ENCODE results near the gene PACSIN2. TPM values are rescaled to one million over a fixed set of nuclear protein-coding genes. Genes with fewer than 3 reads are reported as not detected.

Gene PACSIN2
- total RNA-seq, 4 donors from 2014 or later: 25.8 to 46.0 (median 27.8) TPM

GRCh38 chr22:42914511-42915076, 100.4 kb downstream of the PACSIN2 start:
- H3K9me3 ChIP-seq: no peaks in the 10 kb centered on the region
- no peak for TF ChIP-seq POLR2A (IDR thresholded peaks at IDR 0.05)
- TF ChIP-seq CTCF (IDR thresholded peaks at IDR 0.05): no peak
- intact Hi-C loops (cut with DNase I): no loop called here
- no peaks in the 10 kb centered on the region for H3K27me3 ChIP-seq
- no peak overlapping the region for H3K4me3 ChIP-seq
- H3K36me3 ChIP-seq: peaks cover 0 to 24% (median 4%) of the 10 kb centered on the region in 3 donors
- H3K27ac ChIP-seq: no peak overlapping the region
- no peak for DNase-seq
- H3K4me1 ChIP-seq: peaks cover 12 to 43% (median 12%) of the 10 kb centered on the region in 3 donors
- 80% methylated on average over 1 of the region's 6 CpGs; no CpG with 5 or more reads in 1 of the 2 donors for WGBS, 2 donors

- peaks cover 0 to 30% (median 4%) of the 10 kb centered on the region in 3 donors for H3K36me3 ChIP-seq
- H3K27me3 ChIP-seq: no peaks in the 10 kb centered on the region
- H3K27ac ChIP-seq: no peak overlapping the region
- peaks cover 7 to 41% (median 8%) of the 10 kb centered on the region in 3 donors for H3K4me1 ChIP-seq
- DNase-seq: no peak
- 83 to 90% methylated on average over 7 to 8 of the region's 8 CpGs for WGBS, 2 donors
- no peak overlapping the region for H3K4me3 ChIP-seq
- intact Hi-C loops (cut with DNase I): no loop called here
- no peaks in the 10 kb centered on the region for H3K9me3 ChIP-seq
- TF ChIP-seq CTCF (IDR thresholded peaks at IDR 0.05) (no peak), POLR2A (IDR thresholded peaks at IDR 0.05) (no peak)
Measured at GRCh38 chr22:42913874-42914510, 101.0 kb downstream of the PACSIN2 start.

- peaks cover 14 to 47% (median 16%) of the 10 kb centered on the region in 3 donors for H3K4me1 ChIP-seq
- no peaks in the 10 kb centered on the region for H3K27me3 ChIP-seq
- H3K9me3 ChIP-seq: no peaks in the 10 kb centered on the region
- no peak overlapping the region for H3K27ac ChIP-seq
- DNase-seq: no peak
- WGBS, 2 donors: 69 to 85% methylated on average over 6 of the region's 6 CpGs
- intact Hi-C loops (cut with DNase I): no loop called here
- H3K36me3 ChIP-seq: peaks cover 0 to 37% (median 4%) of the 10 kb centered on the region in 3 donors
- TF ChIP-seq POLR2A (IDR thresholded peaks at IDR 0.05) (no peak), CTCF (IDR thresholded peaks at IDR 0.05) (no peak)
- no peak overlapping the region for H3K4me3 ChIP-seq
Measured at GRCh38 chr22:42912059-42912458, 102.9 kb downstream of the PACSIN2 start.

- H3K27ac ChIP-seq: no peak overlapping the region
- intact Hi-C loops (cut with DNase I): no loop called here
- peaks cover 21 to 50% (median 32%) of the 10 kb centered on the region in 3 donors for H3K4me1 ChIP-seq
- 86 to 89% methylated on average over 1 to 6 of the region's 10 CpGs for WGBS, 2 donors
- peaks cover 0 to 41% (median 4%) of the 10 kb centered on the region in 3 donors for H3K36me3 ChIP-seq
- no peaks in the 10 kb centered on the region for H3K9me3 ChIP-seq
- no peak for DNase-seq
- no peak for TF ChIP-seq CTCF (IDR thresholded peaks at IDR 0.05)
- no peak for TF ChIP-seq POLR2A (IDR thresholded peaks at IDR 0.05)
- no peak overlapping the region for H3K4me3 ChIP-seq
- H3K27me3 ChIP-seq: no peaks in the 10 kb centered on the region
Measured at GRCh38 chr22:42910221-42910942, 104.6 kb downstream of the PACSIN2 start.

Data from esophagus squamous epithelium (tissue), 5 donors.